MCF 10A (cell line): ENCODE data around the gene TPX2. TPM values are rescaled to one million over a fixed set of nuclear protein-coding genes. Genes with fewer than 3 reads are reported as not detected.

Experiments
- BruUV-seq: library from RNA; stranded (reverse); fragments of 400-500 nt; replicated peaks from 2 replicates; lab custom pipeline; 2021; lab: Mats Ljungman, UMichigan
- CTCF ChIA-PET: fragments of 300-600 bp; sonication (Branson Sonifier 250); formaldehyde crosslinking; extraction: SDS; loops from one replicate; lab custom pipeline; 2021; ENCODE audit warnings: antibody characterized with exemption, inconsistent platforms; lab: Yijun Ruan, JAX
- POLR2A ChIA-PET: fragments of 300-600, 350-650 bp; sonication (Branson Sonifier 250); formaldehyde crosslinking; extraction: SDS; loops from one replicate; lab custom pipeline; 2020; ENCODE audit warnings: antibody characterized with exemption, inconsistent platforms; lab: Yijun Ruan, JAX
- DNase-seq: peaks from one replicate; pipeline ENCODE4 v3.0.0-alpha.2; 2018; ENCODE audit not compliant: unreplicated experiment
- H3K27ac Mint-ChIP-seq: one replicate; pipeline ENCODE4 v1.8.0; 2022; ENCODE audit warnings: mild to moderate bottlenecking, low read depth, mixed read lengths; ENCODE audit not compliant: unreplicated experiment
- H3K27me3 Mint-ChIP-seq: one replicate; pipeline ENCODE4 v1.8.0; 2022; ENCODE audit warnings: mixed read lengths; ENCODE audit not compliant: insufficient read depth, unreplicated experiment
- H3K36me3 Mint-ChIP-seq: one replicate; pipeline ENCODE4 v1.8.0; 2022; ENCODE audit warnings: mild to moderate bottlenecking, moderate library complexity, mixed read lengths; ENCODE audit not compliant: insufficient read depth, unreplicated experiment
- H3K4me1 Mint-ChIP-seq: one replicate; pipeline ENCODE4 v1.8.0; 2022; ENCODE audit warnings: mixed read lengths; ENCODE audit not compliant: insufficient read depth, unreplicated experiment
- H3K4me3 Mint-ChIP-seq: one replicate; pipeline ENCODE4 v1.8.0; 2022; ENCODE audit warnings: mild to moderate bottlenecking, moderate library complexity, mixed read lengths; ENCODE audit not compliant: unreplicated experiment
- H3K9me3 Mint-ChIP-seq: one replicate; pipeline ENCODE4 v1.8.0; 2022; ENCODE audit warnings: mixed read lengths; ENCODE audit not compliant: unreplicated experiment
- intact Hi-C: fragments of 100-400 bp; cut with micrococcal nuclease; formaldehyde crosslinking; loops from 2 replicates; pipeline ENCODE4 v1.14.1; 2022
- total RNA-seq: library from RNA; stranded (reverse); gene quantifications from 2 replicates; pipeline ENCODE4 v1.2.3, GENCODE V29; 2022
- TF ChIP-seq, protein P1 (sequence below): fragments of 200-600 bp; IDR thresholded peaks from one replicate; pipeline ENCODE4 v1.8.0; 2022; ENCODE audit warnings: antibody characterized with exemption, mild to moderate bottlenecking; ENCODE audit not compliant: unreplicated experiment

Gene TPX2
- total RNA-seq, 1 experiment from 2014 or later: 79.6 TPM

DNA sequence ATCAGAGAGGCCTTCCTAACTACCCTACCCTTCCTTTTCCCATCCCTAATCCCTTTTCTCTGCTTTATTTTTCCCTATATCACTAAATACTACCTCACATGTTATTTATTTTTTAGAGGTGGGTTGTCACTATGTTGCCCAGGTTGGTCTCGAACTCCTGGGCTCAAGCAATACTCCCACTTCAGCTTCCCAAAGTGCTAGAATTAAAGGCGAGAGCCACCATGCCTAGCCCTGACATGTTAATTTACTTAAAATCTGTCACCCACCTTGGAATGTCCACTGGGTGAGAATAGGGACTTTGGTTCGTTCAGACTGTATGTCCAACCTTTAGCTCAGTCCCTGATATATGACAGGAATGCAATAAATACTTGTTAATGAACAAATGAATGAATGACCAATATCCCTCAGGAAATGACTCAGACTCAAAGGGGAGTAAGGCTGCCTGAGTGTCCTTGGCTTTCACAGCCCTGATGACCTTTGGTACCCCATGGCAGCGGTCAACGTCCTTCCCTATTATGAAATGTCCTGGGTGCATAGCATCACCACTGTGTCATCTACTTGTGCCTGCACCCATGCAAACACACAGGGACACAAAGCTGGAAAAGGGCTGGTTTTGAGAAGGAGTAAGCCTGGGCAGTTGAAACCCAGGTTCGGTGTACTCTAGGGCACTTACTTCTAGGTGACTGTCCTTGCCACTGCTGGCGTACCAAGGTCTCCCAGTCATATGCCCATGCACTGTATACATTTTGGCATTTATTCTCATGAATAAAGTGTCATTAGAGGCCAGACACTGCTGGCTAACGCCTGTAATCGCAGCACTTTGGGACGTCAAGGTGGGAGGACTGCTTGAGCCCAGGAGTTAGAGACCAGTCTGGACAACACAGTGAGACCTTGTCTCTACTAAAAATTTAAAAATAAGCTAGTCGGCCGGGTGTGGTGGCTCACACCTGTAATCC is 43.0 kb upstream of the TPX2 start:
- peaks cover 54% of the 10 kb centered on the region for H3K4me1 Mint-ChIP-seq
- no peaks in the 10 kb centered on the region for H3K27me3 Mint-ChIP-seq
- no peaks in the 10 kb centered on the region for H3K9me3 Mint-ChIP-seq
- H3K4me3 Mint-ChIP-seq: no peak overlapping the region
- BruUV-seq: no TSS peak
- TF ChIP-seq, protein P1, sequence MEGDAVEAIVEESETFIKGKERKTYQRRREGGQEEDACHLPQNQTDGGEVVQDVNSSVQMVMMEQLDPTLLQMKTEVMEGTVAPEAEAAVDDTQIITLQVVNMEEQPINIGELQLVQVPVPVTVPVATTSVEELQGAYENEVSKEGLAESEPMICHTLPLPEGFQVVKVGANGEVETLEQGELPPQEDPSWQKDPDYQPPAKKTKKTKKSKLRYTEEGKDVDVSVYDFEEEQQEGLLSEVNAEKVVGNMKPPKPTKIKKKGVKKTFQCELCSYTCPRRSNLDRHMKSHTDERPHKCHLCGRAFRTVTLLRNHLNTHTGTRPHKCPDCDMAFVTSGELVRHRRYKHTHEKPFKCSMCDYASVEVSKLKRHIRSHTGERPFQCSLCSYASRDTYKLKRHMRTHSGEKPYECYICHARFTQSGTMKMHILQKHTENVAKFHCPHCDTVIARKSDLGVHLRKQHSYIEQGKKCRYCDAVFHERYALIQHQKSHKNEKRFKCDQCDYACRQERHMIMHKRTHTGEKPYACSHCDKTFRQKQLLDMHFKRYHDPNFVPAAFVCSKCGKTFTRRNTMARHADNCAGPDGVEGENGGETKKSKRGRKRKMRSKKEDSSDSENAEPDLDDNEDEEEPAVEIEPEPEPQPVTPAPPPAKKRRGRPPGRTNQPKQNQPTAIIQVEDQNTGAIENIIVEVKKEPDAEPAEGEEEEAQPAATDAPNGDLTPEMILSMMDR: no peak
- POLR2A ChIA-PET: interaction anchor here (0.5 to 13.9 kb wide), 11 partner anchors 9 to 149 kb away, joined by 3 to 238 read pairs (median 7); partner anchors contain the start of genes BCL2L1 and ID1
- H3K36me3 Mint-ChIP-seq: peaks cover 36% of the 10 kb centered on the region
- DNase-seq: peak; percentile 75
- CTCF ChIA-PET: interaction anchor here (0.7 to 21.5 kb wide), 11 partner anchors 10 to 137 kb away, joined by 3 to 429 read pairs (median 6); partner anchors contain the start of gene BCL2L1
- intact Hi-C loops: no loop called here
- peak overlapping the region; percentile 87 for H3K27ac Mint-ChIP-seq

DNA sequence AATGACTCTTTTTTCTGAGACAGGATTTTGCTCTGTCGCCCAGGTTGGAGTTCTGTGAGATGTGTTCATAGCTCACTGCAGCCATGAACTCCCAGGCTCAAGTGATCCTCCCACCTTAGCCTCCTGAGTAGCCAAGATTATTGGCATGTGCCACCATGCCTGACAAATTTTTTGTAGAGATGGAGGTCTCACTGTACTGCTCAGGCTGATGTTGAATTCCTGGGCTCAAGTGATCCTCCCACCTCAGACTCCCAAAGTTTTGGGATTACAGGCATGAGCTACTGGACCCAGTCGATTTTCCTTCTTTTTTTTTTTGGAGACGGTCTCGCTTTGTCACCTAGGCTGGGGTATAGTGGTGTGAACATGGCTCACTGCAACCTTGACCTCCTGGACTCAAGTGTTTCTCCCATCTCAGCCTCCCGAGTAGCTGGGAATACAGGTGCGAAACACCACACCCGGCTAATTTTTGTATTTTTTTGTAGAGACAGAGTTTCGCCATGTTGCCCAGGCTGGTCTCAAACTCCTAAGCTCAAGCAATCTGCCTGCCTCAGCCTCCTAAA is 40.8 kb upstream of the TPX2 start:
- no peaks in the 10 kb centered on the region for H3K9me3 Mint-ChIP-seq
- no peak for DNase-seq
- H3K4me3 Mint-ChIP-seq: no peak overlapping the region
- H3K27me3 Mint-ChIP-seq: no peaks in the 10 kb centered on the region
- peaks cover 55% of the 10 kb centered on the region for H3K4me1 Mint-ChIP-seq
- BruUV-seq: no TSS peak
- intact Hi-C loops: no loop called here
- peaks cover 28% of the 10 kb centered on the region for H3K36me3 Mint-ChIP-seq
- POLR2A ChIA-PET: interaction anchor here (1.4 to 13.9 kb wide), 11 partner anchors 13 to 137 kb away, joined by 6 to 238 read pairs (median 17); partner anchors contain the start of genes BCL2L1, ID1 and TPX2
- peak overlapping the region; percentile 97 for H3K27ac Mint-ChIP-seq
- CTCF ChIA-PET: interaction anchor here (0.7 to 21.5 kb wide), 15 partner anchors 10 to 94 kb away, joined by 3 to 429 read pairs (median 5); partner anchors contain the start of genes BCL2L1 and ID1
- TF ChIP-seq, protein P1: no peak

DNA sequence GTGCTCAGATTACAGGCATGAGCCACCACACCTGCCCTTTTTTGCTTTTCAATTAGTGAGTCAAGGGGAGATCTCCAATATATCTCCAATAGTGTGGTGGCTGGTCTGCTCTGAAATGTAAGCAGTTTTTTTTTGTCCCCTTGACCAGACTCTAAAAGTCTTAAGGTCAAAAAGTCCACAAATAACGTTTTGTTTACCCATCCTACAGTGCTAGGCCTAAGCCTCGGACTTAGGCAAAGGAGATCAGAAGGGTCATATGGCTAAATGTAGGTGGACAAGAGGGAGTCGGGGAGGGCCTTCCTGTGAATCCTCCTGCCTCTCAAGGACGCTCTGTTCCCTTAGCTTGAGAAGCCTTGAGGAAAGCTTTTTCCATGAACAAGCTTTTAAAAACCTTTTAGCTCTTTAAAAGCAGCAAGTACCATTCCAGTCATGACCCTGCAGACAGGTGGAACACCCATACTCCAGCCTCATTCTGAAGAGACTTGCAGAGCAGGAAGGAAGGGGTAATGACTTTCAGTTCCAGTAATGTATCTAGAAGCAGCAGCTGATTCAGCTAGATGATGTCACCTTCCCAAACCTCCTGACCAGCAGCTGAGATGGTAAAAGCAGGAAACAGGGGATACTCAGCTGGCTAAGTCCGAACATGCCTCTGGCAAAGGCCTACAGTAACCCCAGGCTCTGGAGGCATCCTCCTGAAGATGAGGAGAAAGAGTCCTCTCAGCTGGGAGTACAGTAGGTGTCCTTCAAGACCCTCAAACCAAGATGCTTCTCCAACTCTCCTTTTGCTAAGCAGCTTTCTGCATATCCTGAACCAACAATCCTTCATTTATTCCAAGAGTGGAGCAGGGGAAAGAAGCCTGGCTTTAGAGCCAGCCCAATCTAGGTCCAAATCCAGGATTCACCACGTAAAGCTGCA is 40.0 kb upstream of the TPX2 start:
- intact Hi-C loops: loop anchor here (1.0 kb wide), 1 partner anchor 23 kb away; the partner anchor contains the start of gene BCL2L1
- DNase-seq: peak; percentile 76
- TF ChIP-seq, protein P1: no peak
- peaks cover 36% of the 10 kb centered on the region for H3K36me3 Mint-ChIP-seq
- H3K4me3 Mint-ChIP-seq: peak overlapping the region; percentile 52
- TSS peak; percentile 87 for BruUV-seq
- H3K9me3 Mint-ChIP-seq: no peaks in the 10 kb centered on the region
- CTCF ChIA-PET: interaction anchor here (0.7 to 21.5 kb wide), 19 partner anchors 10 to 137 kb away, joined by 3 to 429 read pairs (median 5); partner anchors contain the start of genes BCL2L1 and ID1
- POLR2A ChIA-PET: interaction anchor here (0.7 to 13.9 kb wide), 17 partner anchors 8 to 138 kb away, joined by 3 to 238 read pairs (median 6); partner anchors contain the start of genes BCL2L1, ID1 and TPX2
- peaks cover 55% of the 10 kb centered on the region for H3K4me1 Mint-ChIP-seq
- H3K27me3 Mint-ChIP-seq: no peaks in the 10 kb centered on the region
- H3K27ac Mint-ChIP-seq: peak overlapping the region; percentile 97
